Trophoblast cell (in vitro differentiated cells and primary cell): Measurements from ENCODE around the gene ATG7.
A peak's percentile ranks its signal among the peaks of the same experiment; 100 is the strongest.

Experiments
- DNase-seq, 2 donors: peaks; one replicate each; pipeline ENCODE4 v3.0.0-alpha.2; 2016
- H2AFZ ChIP-seq: 2 replicates; pipeline ENCODE4 v1.6.1; 2013; ENCODE audit warnings: low read length, moderate library complexity, mild to moderate bottlenecking; ENCODE audit not compliant: insufficient read depth, poor library complexity
- H2AK5ac ChIP-seq: 2 replicates; pipeline ENCODE4 v1.6.1; 2013; ENCODE audit warnings: mild to moderate bottlenecking, low read length
- H2BK120ac ChIP-seq: 2 replicates; pipeline ENCODE4 v1.6.1; 2013; ENCODE audit warnings: low read length, mild to moderate bottlenecking, moderate library complexity; ENCODE audit not compliant: insufficient read depth, poor library complexity
- H2BK12ac ChIP-seq: 2 replicates; pipeline ENCODE4 v1.6.1; 2013; ENCODE audit warnings: mild to moderate bottlenecking, low read length, moderate library complexity
- H2BK5ac ChIP-seq: 2 replicates; pipeline ENCODE4 v1.6.1; 2013; ENCODE audit warnings: low read length, low read depth, moderate library complexity, mild to moderate bottlenecking; ENCODE audit not compliant: poor library complexity
- H3K14ac ChIP-seq: 2 replicates; pipeline ENCODE4 v1.6.1; 2013; ENCODE audit warnings: mild to moderate bottlenecking, low read length
- H3K18ac ChIP-seq: 2 replicates; pipeline ENCODE4 v1.6.1; 2013; ENCODE audit warnings: mild to moderate bottlenecking, low read length
- H3K23ac ChIP-seq: 2 replicates; pipeline ENCODE4 v1.6.1; 2013; ENCODE audit warnings: low read length
- H3K27ac ChIP-seq: 2 replicates; pipeline ENCODE4 v1.5.1; 2013; ENCODE audit warnings: low read depth, mild to moderate bottlenecking, inconsistent platforms, low read length, moderate library complexity
- H3K27me3 ChIP-seq: 2 replicates; pipeline ENCODE4 v1.6.1; 2013; ENCODE audit warnings: inconsistent platforms, mild to moderate bottlenecking, low read length, moderate library complexity; ENCODE audit not compliant: insufficient read depth
- H3K36me3 ChIP-seq, 2 experiments: 1 replicate in 1 of 2; 2 replicates in 1 of 2; pipeline ENCODE4 v1.6.1; 2013; ENCODE audit warnings: low read length in 2 of 2, mild to moderate bottlenecking in 2 of 2, moderate library complexity in 1 of 2; ENCODE audit not compliant: insufficient read depth in 2 of 2, control insufficient read depth in 1 of 2
- H3K4ac ChIP-seq: 2 replicates; pipeline ENCODE4 v1.6.1; 2013; ENCODE audit warnings: low read depth, mild to moderate bottlenecking, low read length, moderate library complexity
- H3K4me1 ChIP-seq, 2 experiments: 1 replicate in 1 of 2; 2 replicates in 1 of 2; pipeline ENCODE4 v1.6.1; 2013; ENCODE audit warnings: low read length in 2 of 2, mild to moderate bottlenecking in 2 of 2, moderate library complexity in 1 of 2; ENCODE audit not compliant: insufficient read depth in 2 of 2, control insufficient read depth in 1 of 2
- H3K4me2 ChIP-seq: 2 replicates; pipeline ENCODE4 v1.6.1; 2013; ENCODE audit warnings: inconsistent platforms, mild to moderate bottlenecking, low read length, moderate library complexity
- H3K4me3 ChIP-seq: 2 replicates; pipeline ENCODE4 v1.5.1; 2013; ENCODE audit warnings: mild to moderate bottlenecking, low read depth, low read length, inconsistent platforms
- H3K79me1 ChIP-seq: one replicate; pipeline ENCODE4 v1.6.1; 2013; ENCODE audit warnings: low read length
- H3K79me2 ChIP-seq: 2 replicates; pipeline ENCODE4 v1.6.1; 2013; ENCODE audit warnings: low read length, mild to moderate bottlenecking; ENCODE audit not compliant: control insufficient read depth, insufficient read depth, poor library complexity
- H3K9ac ChIP-seq: 2 replicates; pipeline ENCODE4 v1.6.1; 2013; ENCODE audit warnings: mild to moderate bottlenecking, low read length
- H3K9me3 ChIP-seq: 2 replicates; pipeline ENCODE4 v1.6.1; 2013; ENCODE audit warnings: low read depth, mild to moderate bottlenecking, control low read depth, inconsistent platforms, low read length; ENCODE audit not compliant: insufficient read depth
- H4K12ac ChIP-seq: 2 replicates; pipeline ENCODE4 v1.6.1; 2013; ENCODE audit warnings: low read depth, mild to moderate bottlenecking, low read length, moderate library complexity
- H4K8ac ChIP-seq: 2 replicates; pipeline ENCODE4 v1.6.1; 2013; ENCODE audit warnings: low read depth, mild to moderate bottlenecking, low read length, moderate library complexity
- H4K91ac ChIP-seq: one replicate; pipeline ENCODE4 v1.6.1; 2013; ENCODE audit warnings: low read depth, mild to moderate bottlenecking, low read length, moderate library complexity
- WGBS: extraction: QIAGEN DNeasy Blood & Tissue Kit; methylation state at CpG from one replicate; pipeline ENCODE4 v1.1.7; 2013; ENCODE audit warnings: missing lambda C conversion rate; ENCODE audit not compliant: insufficient read length, insufficient coverage; ENCODE audit errors: extremely low coverage; 5-methylcytosine and 5-hydroxymethylcytosine counted together

The ATG7 gene

GRCh38 chr3:11246663-11246970, 25.6 kb upstream of the ATG7 start:
- no peak overlapping the region for H3K4me3 ChIP-seq
- no peak overlapping the region for H2AK5ac ChIP-seq
- H4K91ac ChIP-seq, result no peak overlapping the region
- H3K4me2 ChIP-seq, result no peak overlapping the region
- H3K9me3 ChIP-seq, result no peaks in the 10 kb centered on the region
- H3K36me3 ChIP-seq, result no peaks in the 10 kb centered on the region
- no peak overlapping the region for H4K8ac ChIP-seq
- no peaks in the 10 kb centered on the region for H3K79me2 ChIP-seq
- no peak overlapping the region for H3K18ac ChIP-seq
- no peak overlapping the region for H3K27ac ChIP-seq
- DNase-seq, result no peak
- no peak overlapping the region for H2BK5ac ChIP-seq
- no peak overlapping the region for H2AFZ ChIP-seq
- H3K9ac ChIP-seq, result no peak overlapping the region
- H3K27me3 ChIP-seq, result no peaks in the 10 kb centered on the region
- no peak overlapping the region for H3K14ac ChIP-seq
- H3K4ac ChIP-seq, result no peak overlapping the region
- H3K23ac ChIP-seq, result no peak overlapping the region
- no peak overlapping the region for H4K12ac ChIP-seq
- no peak overlapping the region for H2BK120ac ChIP-seq
- no peak overlapping the region for H2BK12ac ChIP-seq
- WGBS, result no CpG with 5 or more reads among the region's 2 CpGs
- peaks cover 3% of the 10 kb centered on the region in 2 experiments for H3K4me1 ChIP-seq
- H3K79me1 ChIP-seq, result peaks cover 2% of the 10 kb centered on the region

GRCh38 chr3:11247362-11247761, 24.8 kb upstream of the ATG7 start:
- Histone ChIP-seq H4K12ac (no peak overlapping the region), H2BK12ac (no peak overlapping the region)
- WGBS, result no CpG with 5 or more reads among the region's 8 CpGs

GRCh38 chr3:11248596-11248995, 23.6 kb upstream of the ATG7 start:
- Histone ChIP-seq H3K9me3 (no peaks in the 10 kb centered on the region), H3K14ac (no peak overlapping the region), H4K91ac (no peak overlapping the region), H3K27ac (peak overlapping the region; percentile 27), H4K8ac (no peak overlapping the region), H3K18ac (no peak overlapping the region), H2AK5ac (peak overlapping the region; percentile 69), H3K27me3 (no peaks in the 10 kb centered on the region), H4K12ac (no peak overlapping the region), H3K9ac (no peak overlapping the region), H3K79me2 (no peaks in the 10 kb centered on the region), H3K36me3 (no peaks in the 10 kb centered on the region), H2BK120ac (no peak overlapping the region), H3K79me1 (peaks cover 3% of the 10 kb centered on the region), H3K4me3 (no peak overlapping the region), H2BK5ac (no peak overlapping the region), H3K23ac (no peak overlapping the region), H3K4me2 (no peak overlapping the region), H2BK12ac (no peak overlapping the region), H3K4me1 (no peaks in the 10 kb centered on the region), H2AFZ (no peak overlapping the region), H3K4ac (no peak overlapping the region)
- WGBS, result no CpG with 5 or more reads among the region's 6 CpGs
- DNase-seq, result peak; percentile 81 to 86

More at GRCh38 chr3:11247362-11247761, 24.8 kb upstream of the ATG7 start:
- Histone ChIP-seq H2AFZ (no peak overlapping the region), H4K91ac (no peak overlapping the region), H3K4me1 (peaks cover 3% of the 10 kb centered on the region in 2 experiments), H2BK120ac (no peak overlapping the region), H3K4ac (no peak overlapping the region), H3K23ac (no peak overlapping the region), H3K14ac (no peak overlapping the region), H3K27ac (no peak overlapping the region), H3K9ac (no peak overlapping the region), H3K18ac (no peak overlapping the region), H2AK5ac (no peak overlapping the region), H3K4me2 (no peak overlapping the region), H3K27me3 (no peaks in the 10 kb centered on the region), H3K79me2 (no peaks in the 10 kb centered on the region), H3K36me3 (no peaks in the 10 kb centered on the region), H3K9me3 (no peaks in the 10 kb centered on the region), H3K4me3 (no peak overlapping the region), H3K79me1 (peaks cover 3% of the 10 kb centered on the region), H4K8ac (no peak overlapping the region), H2BK5ac (no peak overlapping the region)
- peak in 1 of 2 donors; percentile 59 for DNase-seq

GRCh38 chr3:11250902-11251806, 21.0 kb upstream of the ATG7 start:
- H3K79me1 ChIP-seq, result peaks cover 11% of the 10 kb centered on the region
- H2AFZ ChIP-seq, result no peak overlapping the region
- H3K4ac ChIP-seq, result no peak overlapping the region
- no peaks in the 10 kb centered on the region for H3K9me3 ChIP-seq
- H3K4me2 ChIP-seq, result no peak overlapping the region
- H3K4me1 ChIP-seq, result peaks cover 3% of the 10 kb centered on the region in 2 experiments
- H3K9ac ChIP-seq, result no peak overlapping the region
- no peak for DNase-seq
- no peak overlapping the region for H3K14ac ChIP-seq
- no peak overlapping the region for H3K18ac ChIP-seq
- no peak overlapping the region for H4K12ac ChIP-seq
- H3K4me3 ChIP-seq, result no peak overlapping the region
- H3K27me3 ChIP-seq, result no peaks in the 10 kb centered on the region
- no peak overlapping the region for H2BK5ac ChIP-seq
- H3K27ac ChIP-seq, result peak overlapping the region; percentile 12
- WGBS, result no CpG with 5 or more reads among the region's 10 CpGs
- H3K79me2 ChIP-seq, result no peaks in the 10 kb centered on the region
- no peak overlapping the region for H2AK5ac ChIP-seq
- H3K23ac ChIP-seq, result no peak overlapping the region
- no peak overlapping the region for H4K8ac ChIP-seq
- no peak overlapping the region for H4K91ac ChIP-seq
- no peak overlapping the region for H2BK120ac ChIP-seq
- no peak overlapping the region for H2BK12ac ChIP-seq
- no peaks in the 10 kb centered on the region for H3K36me3 ChIP-seq
